Activated effector memory CD4-positive, alpha-beta T cell treated with anti-CD3 and anti-CD28 coated beads, Interleukin-2, amount 50 U/mL, for 16 hours (primary cell): ENCODE results near the gene FOXJ1.

ENCODE experiments used
- DNase-seq: peaks from one replicate; pipeline ENCODE4 v3.0.0-alpha.2; 2020

FOXJ1 gene

DNA sequence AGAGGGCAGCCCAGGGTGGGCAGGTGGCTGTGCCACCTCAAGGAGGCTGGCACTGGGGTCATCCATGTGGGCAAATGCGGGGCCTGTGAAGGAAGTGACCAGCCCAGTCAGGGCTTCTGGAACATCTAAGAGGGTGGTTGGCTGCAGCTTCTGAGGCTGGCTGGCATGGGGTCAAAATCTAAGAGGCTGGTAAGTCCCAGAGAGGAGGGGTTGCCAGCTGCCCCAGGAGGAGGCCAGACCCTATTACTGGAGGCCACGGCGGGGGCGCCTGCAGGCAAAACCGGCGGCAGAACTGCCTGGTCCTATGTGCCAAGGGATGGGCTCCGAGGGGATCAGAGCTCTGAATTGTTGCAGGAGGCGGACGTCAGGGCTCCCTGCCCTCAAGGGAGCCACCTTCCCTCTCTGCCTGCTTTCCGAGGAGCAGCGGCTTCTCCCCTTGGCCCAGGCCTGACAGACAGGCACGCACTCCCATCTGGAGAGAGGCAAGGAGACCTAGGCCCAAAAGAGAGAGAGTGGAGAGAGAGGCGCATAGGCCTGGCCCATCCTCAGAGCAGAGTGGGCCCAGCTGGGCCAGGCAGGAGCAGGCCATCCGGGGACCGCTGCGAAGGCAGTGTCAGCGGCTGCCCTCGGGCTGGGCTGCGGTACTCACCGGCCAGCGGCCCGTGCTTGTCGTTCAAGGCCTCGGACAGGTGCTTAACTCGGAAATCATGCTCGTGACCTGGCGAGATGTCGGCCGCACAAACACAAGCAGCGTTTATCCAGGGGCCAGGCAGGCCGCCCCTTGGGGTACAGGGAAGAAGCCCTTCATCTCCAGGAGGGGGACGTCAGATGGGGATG lies 51.1 kb downstream of the FOXJ1 start:
- DNase-seq: no peak

DNA sequence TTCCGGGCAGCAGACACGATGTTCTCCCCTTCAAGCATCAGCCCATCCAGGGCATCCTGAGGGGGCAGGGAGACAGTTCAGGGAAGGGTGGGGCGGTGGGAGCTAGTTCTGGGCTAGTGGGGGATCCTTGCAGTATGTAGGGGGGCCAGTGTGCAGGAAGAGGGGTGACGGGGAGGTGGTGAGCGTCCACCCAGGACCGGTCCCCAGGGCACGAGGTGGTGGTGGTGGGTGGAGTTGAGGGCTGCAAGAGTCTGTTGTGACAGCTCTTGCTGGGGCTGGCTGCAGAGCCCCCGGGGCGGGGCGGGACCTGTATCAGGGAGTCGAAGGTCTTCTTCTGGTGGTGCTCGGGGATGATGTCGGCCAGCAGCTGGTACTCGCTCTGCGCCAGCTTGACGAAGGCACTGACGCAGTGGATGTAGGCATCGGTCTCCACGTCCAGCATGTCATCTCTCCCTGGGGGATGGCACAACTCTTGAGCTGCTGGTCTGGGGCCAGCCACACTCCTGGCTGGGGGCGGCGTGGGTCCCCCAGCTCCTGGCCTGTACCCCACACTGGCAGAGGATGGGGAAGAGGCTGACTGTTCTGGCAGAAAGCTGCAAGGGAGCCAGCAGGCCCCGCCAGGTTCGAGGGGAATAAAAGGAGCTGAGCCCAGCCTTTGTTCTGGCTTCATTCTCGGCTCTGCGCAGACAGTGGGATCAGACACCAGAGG lies 52.0 kb downstream of the FOXJ1 start:
- no peak for DNase-seq

DNA sequence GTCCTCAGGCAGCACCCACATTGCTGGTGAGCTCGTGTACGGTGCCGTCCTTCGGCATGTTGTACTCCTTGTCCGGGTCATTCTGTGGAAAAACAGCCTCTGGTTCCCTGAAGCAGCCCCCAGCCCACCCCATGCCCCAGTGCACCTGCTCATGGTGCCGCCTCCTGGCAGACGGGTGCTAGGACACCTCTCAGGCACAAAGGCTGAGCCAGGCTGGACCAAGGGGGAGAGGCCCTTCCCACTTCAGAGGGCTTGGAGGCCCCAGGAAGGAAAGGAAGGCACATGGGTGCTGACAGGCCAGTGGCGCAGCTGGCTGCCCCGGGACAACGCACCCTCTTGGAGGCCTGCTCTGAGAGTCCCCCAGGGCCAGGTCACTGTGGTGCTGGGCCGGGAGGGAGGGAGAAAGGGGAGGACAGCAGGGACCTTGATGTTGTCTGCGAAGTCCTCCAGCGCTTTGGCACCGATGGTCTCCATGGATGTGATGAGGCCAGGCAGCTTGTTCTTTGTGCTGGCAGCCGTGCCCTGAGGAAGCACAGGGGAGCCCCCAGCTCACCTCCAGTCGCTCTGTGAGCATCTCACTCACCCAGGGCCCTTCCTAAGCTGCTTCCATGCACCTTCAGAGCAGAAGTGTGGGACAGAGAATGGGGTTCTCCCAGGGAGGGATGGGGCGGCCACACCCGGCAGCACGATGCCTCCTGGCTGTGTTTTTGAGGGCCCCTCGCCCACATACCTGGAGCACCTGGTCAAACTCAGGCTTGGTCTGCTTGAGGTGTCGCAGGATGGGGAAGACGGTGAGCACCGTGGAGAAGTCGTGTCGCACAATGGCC lies 52.8 kb downstream of the FOXJ1 start:
- no peak for DNase-seq

DNA sequence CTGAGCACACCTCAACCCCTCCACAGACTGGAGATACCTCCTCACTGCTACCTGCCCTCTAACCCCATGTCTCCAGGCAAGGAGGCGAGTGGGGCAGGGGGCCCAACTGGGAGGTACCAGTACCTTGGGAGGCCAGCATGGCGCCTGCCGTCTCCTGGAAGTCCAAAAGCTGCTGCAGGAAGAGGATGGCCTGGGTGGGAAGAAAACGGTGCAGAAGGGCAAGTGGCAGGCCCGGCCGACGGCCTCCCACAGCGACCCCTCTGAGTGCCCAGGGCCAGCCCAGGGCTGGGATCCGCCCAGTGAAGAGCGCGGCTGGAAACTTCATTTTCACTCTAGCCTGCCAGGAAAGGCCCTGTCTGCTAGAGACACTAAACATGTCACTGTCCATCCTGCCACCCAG lies 53.5 kb downstream of the FOXJ1 start:
- DNase-seq: no peak

DNA sequence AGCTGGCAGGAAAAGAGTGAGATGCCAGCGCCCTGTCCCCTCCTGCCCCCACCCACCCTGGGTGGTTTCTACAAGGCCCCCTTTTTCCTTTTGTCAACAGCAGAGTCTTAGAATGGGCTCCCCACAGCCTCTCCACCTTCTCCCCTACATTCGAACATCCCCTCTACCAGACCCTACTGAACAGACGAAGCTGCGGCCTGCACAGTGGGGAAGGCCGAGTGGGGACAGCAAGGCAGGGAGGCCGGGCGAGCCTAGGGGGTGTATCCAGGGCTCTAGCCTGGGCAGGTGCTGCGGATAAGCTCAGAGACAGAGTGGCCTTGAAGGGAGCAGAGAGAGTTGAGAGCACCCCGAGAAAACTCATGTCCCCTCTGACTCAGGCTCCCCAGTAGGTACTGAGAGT lies 54.7 kb downstream of the FOXJ1 start:
- no peak for DNase-seq
